Measurements from ENCODE around the gene LIFR.

- TF ChIP-seq CTCF (IDR thresholded peaks at IDR 0.05): no peak
- no peak for TF ChIP-seq POLR2A (IDR thresholded peaks at IDR 0.05)
Measured at GRCh38 chr5:38467353-38468040, 88.9 kb downstream of the LIFR start.
